Muscle of leg (tissue), 11 donors: ENCODE data around the gene RAB11FIP3. TPM values are rescaled to one million over a fixed set of nuclear protein-coding genes. Genes with fewer than 3 reads are reported as not detected.

Experiments used
- DNase-seq: peaks from one replicate; pipeline ENCODE4 v3.0.0; 2013
- H3K27ac ChIP-seq: one replicate; pipeline ENCODE4 v1.5.1; 2013; ENCODE audit warnings: mild to moderate bottlenecking, low read length, control low read depth
- H3K27me3 ChIP-seq: one replicate; pipeline ENCODE4 v1.6.1; 2013; ENCODE audit warnings: low read length; ENCODE audit not compliant: control insufficient read depth, insufficient read depth
- H3K36me3 ChIP-seq: one replicate; pipeline ENCODE4 v1.6.1; 2013; ENCODE audit warnings: low read length; ENCODE audit not compliant: control insufficient read depth, insufficient read depth
- H3K4me1 ChIP-seq: one replicate; pipeline ENCODE4 v1.6.1; 2013; ENCODE audit warnings: low read length; ENCODE audit not compliant: control insufficient read depth, insufficient read depth
- H3K4me3 ChIP-seq: one replicate; pipeline ENCODE4 v1.5.1; 2013; ENCODE audit warnings: low read length, control low read depth
- H3K9me3 ChIP-seq: replicated peaks from 2 replicates; pipeline ENCODE4 v1.6.1; 2013; ENCODE audit warnings: low read depth, low read length; ENCODE audit not compliant: control insufficient read depth
- WGBS: methylation state at CpG from one replicate; pipeline ENCODE4 v1.1.5; 2013; ENCODE audit warnings: missing lambda C conversion rate; ENCODE audit not compliant: insufficient coverage; 5-methylcytosine and 5-hydroxymethylcytosine counted together
- polyA plus RNA-seq, 8 donors: library from polyadenylated mRNA; unstranded; fragments of 120-200 nt; gene quantifications; one replicate each; pipeline versions ENCODE4 v1.2.1 to v1.2.3, GENCODE V29; 2013; ENCODE audit warnings: inconsistent platforms in 1 of 8, low replicate concordance in 1 of 8; ENCODE audit not compliant: insufficient read length in 8 of 8, insufficient read depth in 1 of 8
- total RNA-seq: library from RNA; stranded (reverse); fragments of 120-200 nt; gene quantifications from one replicate; pipeline ENCODE4 v1.2.4, GENCODE V29; 2013

RAB11FIP3 gene
- total and polyA plus RNA-seq, 9 donors: 13.9 to 35.8 (median 28.0) TPM

GRCh38 chr16:524274-525040 is 99.0 kb downstream of the RAB11FIP3 start:
- Histone ChIP-seq H3K27me3 (no peaks in the 10 kb centered on the region), H3K36me3 (peaks cover 32% of the 10 kb centered on the region), H3K4me3 (no peak overlapping the region), H3K27ac (no peak overlapping the region), H3K9me3 (no peaks in the 10 kb centered on the region), H3K4me1 (peaks cover 29% of the 10 kb centered on the region)
- DNase-seq: no peak
- 77% methylated on average over 21 of the region's 24 CpGs for WGBS

- H3K9me3 ChIP-seq: no peaks in the 10 kb centered on the region
- 97% methylated on average over 3 of the region's 8 CpGs for WGBS
- H3K36me3 ChIP-seq: peaks cover 32% of the 10 kb centered on the region
- no peaks in the 10 kb centered on the region for H3K27me3 ChIP-seq
- H3K27ac ChIP-seq: no peak overlapping the region
- no peak for DNase-seq
- H3K4me3 ChIP-seq: no peak overlapping the region
- peaks cover 36% of the 10 kb centered on the region for H3K4me1 ChIP-seq
Observed at GRCh38 chr16:525123-525519, 99.7 kb downstream of the RAB11FIP3 start.

DNA sequence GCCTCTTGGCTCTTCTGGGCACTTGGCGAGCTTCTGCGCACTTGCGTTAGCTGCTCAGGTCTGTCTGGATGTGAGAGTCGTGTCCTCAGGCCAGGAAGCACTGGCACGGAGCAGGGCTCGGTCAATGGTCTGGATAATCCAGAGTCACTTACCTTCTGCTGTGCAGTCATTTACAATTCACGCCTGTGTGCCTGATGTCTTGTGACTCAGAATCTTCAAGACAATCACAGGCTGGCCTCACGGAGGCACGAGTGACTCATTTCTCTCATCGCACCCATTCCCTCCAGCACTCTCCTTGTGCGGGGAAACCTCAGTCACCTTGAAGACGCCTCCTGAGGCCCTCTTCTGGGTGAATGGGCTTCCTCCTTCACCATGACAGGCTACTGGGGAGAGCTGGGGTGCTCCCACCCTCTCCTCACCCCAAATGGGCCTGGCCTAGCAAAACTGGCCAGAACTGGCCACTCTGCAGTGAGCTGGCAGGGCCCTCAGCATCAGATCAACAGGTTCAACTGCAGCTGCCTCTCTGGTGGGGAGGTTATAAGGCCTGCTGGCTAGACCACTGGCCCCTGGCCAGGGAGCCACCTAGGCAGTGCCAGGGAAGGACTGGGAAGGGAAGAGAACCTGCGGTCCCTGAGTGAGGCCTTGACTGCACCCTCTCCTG is 100.2 kb downstream of the RAB11FIP3 start:
- Histone ChIP-seq H3K4me3 (no peak overlapping the region), H3K27me3 (no peaks in the 10 kb centered on the region), H3K9me3 (no peaks in the 10 kb centered on the region), H3K27ac (peak overlapping the region; percentile 95), H3K4me1 (peaks cover 37% of the 10 kb centered on the region), H3K36me3 (peaks cover 28% of the 10 kb centered on the region)
- DNase-seq: peak; percentile 51
- WGBS: 75% methylated on average over 12 of the region's 13 CpGs

DNA sequence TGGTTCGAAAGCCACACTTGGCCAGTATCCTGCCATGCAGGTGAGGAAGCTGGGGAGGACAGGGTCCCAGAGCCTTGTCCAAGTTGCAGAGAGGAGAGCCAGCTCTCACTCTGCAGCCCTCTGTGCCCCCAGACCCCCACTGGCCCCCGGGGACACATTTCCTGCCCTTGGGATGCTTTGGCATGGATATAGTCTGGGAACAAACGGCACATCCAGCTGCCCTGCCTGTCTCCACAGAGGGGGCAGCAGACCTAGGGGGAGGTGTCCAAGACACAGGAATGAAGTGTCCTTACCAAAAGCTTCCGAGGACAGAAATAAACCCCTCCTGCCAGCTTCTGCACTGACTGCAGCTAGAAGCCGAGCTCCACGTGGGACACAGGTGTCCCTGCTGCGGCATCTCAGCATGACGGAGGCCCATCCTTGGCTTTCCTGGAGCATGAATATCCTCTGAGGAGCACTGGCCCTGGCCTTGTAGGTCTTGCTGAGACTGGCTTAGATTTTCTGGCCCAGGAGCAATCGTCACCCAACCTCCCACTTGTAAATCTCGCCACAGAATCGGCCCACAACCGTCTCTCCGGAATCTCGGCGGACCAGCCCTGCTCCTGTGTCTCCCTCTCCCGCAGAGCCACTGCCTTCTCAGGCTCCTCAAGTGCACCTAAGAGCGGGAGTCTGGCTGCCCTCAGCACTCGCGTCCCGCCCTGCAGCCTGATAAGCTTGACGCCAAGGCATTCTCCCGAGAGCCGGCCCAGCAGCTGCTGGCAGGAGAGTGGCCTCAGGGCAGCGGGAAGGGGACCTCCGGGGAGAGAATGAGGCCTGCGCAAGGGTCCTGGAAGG is 100.9 kb downstream of the RAB11FIP3 start:
- Histone ChIP-seq H3K4me1 (peaks cover 37% of the 10 kb centered on the region), H3K27me3 (no peaks in the 10 kb centered on the region), H3K9me3 (no peaks in the 10 kb centered on the region), H3K27ac (peak overlapping the region; percentile 95), H3K4me3 (peak overlapping the region; percentile 90), H3K36me3 (peaks cover 22% of the 10 kb centered on the region)
- DNase-seq: peak; percentile 69
- 6% methylated on average over 25 of the region's 26 CpGs for WGBS

GRCh38 chr16:527015-527903 is 101.8 kb downstream of the RAB11FIP3 start, which contains the start of gene CAPN15:
Gene CAPN15, plus strand, starts transcription at chr16:527712. Its CDS starts 19,127 bp downstream, at chr16:546839.
- Histone ChIP-seq H3K9me3 (no peaks in the 10 kb centered on the region), H3K27me3 (no peaks in the 10 kb centered on the region), H3K4me1 (peaks cover 37% of the 10 kb centered on the region), H3K27ac (peak within 1 kb of the TSS; percentile 95), H3K36me3 (peaks cover 19% of the 10 kb centered on the region), H3K4me3 (peak within 1 kb of the TSS; percentile 90)
- WGBS: under 1% methylated on average over 129 of the region's 129 CpGs
- DNase-seq: peak; percentile 95

DNA sequence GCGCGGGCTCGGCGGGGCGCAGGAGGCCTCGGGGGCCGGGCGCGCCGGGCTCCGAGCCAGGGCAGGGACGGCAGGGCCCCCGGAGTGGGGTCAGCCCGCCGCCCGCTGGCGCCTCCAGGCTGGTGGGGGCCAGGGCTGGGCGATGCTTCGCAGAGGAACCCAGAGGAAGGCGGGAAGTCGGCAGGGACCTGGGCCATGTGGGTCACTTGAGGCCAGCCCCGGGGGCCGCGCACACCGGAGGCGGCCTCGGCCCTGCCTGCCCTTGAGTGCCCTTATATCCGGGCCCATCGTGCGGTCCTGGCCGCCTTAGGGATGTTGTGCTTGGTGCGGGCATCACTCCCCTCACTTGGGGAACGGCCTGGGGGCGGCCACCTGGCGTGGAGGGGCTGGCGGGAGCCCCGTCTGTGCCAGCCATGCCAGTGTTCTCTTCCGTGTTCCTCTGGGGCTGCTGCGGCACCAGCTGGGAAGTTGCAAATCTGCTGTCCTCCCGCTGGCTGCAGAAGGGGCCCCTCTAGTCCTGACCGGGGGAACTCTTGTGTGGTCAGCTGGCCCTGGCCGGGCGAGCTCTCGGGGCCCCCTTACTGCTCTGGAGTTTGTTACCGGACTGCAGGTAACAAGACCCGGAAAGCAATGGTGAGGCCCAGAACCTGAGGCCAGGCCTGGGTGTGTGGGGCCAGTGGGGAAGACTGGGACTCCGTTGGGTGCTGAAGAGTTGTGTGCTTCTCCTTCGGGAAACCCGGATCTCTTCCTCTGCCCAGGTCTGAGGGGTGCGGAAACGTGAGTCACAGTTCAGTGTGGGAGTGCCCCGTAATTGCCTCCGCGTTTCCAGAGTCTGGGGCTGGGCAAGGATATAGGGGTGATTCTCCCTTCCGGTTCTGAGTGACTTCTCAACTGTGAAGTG is 102.9 kb downstream of the RAB11FIP3 start:
- peak; percentile 47 for DNase-seq
- WGBS: under 1% methylated on average over 53 of the region's 55 CpGs

DNA sequence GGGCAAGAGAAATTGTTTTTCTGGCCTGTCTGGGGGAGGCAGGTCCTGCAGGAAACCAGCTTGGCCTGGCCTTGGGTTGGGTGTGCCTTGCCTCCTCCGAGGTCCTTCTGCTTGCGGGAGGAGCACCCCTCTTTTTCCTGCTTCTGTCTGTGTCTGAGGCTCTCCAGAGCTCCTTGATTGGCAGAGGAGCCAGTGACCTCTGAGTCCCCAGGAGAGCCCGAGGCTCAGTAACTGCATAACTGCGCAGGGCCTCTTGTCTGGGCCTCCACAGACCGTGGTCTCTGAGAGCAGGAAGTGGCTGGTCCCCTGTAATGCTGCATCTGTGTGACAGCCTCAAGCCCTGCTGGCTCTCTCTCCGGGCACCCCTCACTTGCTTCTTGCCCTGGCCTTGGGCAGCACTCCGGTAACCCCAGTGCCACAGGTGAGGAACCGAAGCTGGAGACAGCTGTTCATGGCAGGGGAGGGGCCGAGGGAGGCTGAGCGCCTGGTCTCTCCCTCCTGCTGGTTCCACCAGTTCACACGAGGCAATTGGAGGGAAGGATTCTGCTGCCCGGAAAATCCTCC is 103.6 kb downstream of the RAB11FIP3 start:
- no peak for DNase-seq
- WGBS: 52% methylated on average over 12 of the region's 12 CpGs
- Histone ChIP-seq H3K4me1 (peaks cover 47% of the 10 kb centered on the region), H3K9me3 (no peaks in the 10 kb centered on the region), H3K4me3 (peak overlapping the region; percentile 77), H3K27me3 (no peaks in the 10 kb centered on the region), H3K27ac (peak overlapping the region; percentile 33), H3K36me3 (peaks cover 17% of the 10 kb centered on the region)

More for the DNA sequence above, 102.9 kb downstream of the RAB11FIP3 start:
- peaks cover 19% of the 10 kb centered on the region for H3K36me3 ChIP-seq
- peak overlapping the region; percentile 77 for H3K4me3 ChIP-seq
- peak overlapping the region; percentile 47 for H3K27ac ChIP-seq
- peaks cover 40% of the 10 kb centered on the region for H3K4me1 ChIP-seq
- H3K27me3 ChIP-seq: no peaks in the 10 kb centered on the region
- H3K9me3 ChIP-seq: no peaks in the 10 kb centered on the region

DNA sequence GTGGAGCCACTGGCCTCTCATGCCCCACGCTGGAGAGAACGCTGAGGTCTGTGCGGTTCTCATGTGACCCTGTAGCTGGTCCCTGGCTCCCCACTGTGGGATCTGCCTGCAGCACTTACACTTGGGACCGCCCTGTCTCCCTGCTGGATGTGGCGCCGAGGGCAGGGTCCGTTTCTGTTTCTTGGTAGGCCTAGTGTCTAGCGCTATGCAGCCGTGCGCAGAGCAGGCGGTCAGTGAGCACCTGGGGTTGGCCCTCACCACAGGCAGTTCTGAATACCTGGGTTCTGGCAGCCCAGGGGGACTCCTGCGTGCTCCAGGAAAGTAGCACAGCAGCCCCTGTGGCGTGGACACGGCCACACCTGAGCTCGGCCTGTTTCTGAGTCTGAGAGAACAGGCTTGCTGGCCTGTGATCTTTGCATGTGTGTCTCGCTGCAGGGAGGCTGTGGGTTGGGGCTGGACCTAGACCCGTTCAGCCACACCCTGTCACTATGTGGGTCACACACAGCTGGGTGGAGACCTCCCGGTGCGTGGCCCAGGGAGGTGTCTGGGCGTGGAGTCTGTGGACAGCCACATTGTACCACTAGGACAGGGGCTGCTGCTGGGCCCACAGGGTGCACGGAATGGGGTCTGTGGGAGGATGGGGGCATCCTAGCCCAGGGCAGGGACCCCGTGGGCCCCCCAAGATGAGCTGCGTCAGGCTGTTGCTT is 104.8 kb downstream of the RAB11FIP3 start:
- Histone ChIP-seq H3K4me1 (peaks cover 58% of the 10 kb centered on the region), H3K4me3 (no peak overlapping the region), H3K9me3 (no peaks in the 10 kb centered on the region), H3K36me3 (peaks cover 9% of the 10 kb centered on the region), H3K27ac (no peak overlapping the region), H3K27me3 (no peaks in the 10 kb centered on the region)
- no peak for DNase-seq
- WGBS: 84% methylated on average over 23 of the region's 23 CpGs
